DND-41 (cell line): Measurements from ENCODE around the gene PRR29.

ENCODE experiments used
- ATAC-seq: fragments of 200-7000 bp; cut with Tn5 transposase; 3 replicates; pipeline ENCODE4 v1.9.1; 2021; ENCODE audit warnings: low read depth; ENCODE audit not compliant: insufficient read depth
- DNase-seq: peaks from one replicate; pipeline ENCODE4 v3.0.0-alpha.2; 2020
- H2AFZ ChIP-seq: 2 replicates; pipeline ENCODE4 v1.6.0; 2012; ENCODE audit warnings: low read depth, low read length
- H3K27ac ChIP-seq: 2 replicates; pipeline ENCODE4 v1.5.1; 2012; ENCODE audit warnings: low read length, inconsistent platforms
- H3K27me3 ChIP-seq: fragments of 200-600 bp; sonication (generic); 2 replicates; pipeline ENCODE4 v1.6.0; 2012; ENCODE audit warnings: low read length, mild to moderate bottlenecking, inconsistent platforms; ENCODE audit not compliant: insufficient read depth, poor library complexity
- H3K36me3 ChIP-seq: 2 replicates; pipeline ENCODE4 v1.5.1; 2012; ENCODE audit warnings: low read length, inconsistent platforms; ENCODE audit not compliant: insufficient read depth
- H3K4me1 ChIP-seq: 2 replicates; pipeline ENCODE4 v1.5.1; 2012; ENCODE audit warnings: mild to moderate bottlenecking, low read length; ENCODE audit not compliant: insufficient read depth
- H3K4me2 ChIP-seq: 2 replicates; pipeline ENCODE4 v1.6.0; 2012; ENCODE audit warnings: mild to moderate bottlenecking, moderate library complexity, low read length, inconsistent platforms; ENCODE audit not compliant: insufficient read depth
- H3K4me3 ChIP-seq, 2 experiments: fragments of 200-600 bp in 1 of 2; shearing (Covaris generic) in 1 of 2; 2 replicates each; pipeline ENCODE4 v1.5.1; 2012 to 2016; ENCODE audit warnings: inconsistent platforms in 2 of 2, low read length in 2 of 2, mild to moderate bottlenecking in 2 of 2, low read depth in 1 of 2, moderate library complexity in 1 of 2
- H3K79me2 ChIP-seq: 2 replicates; pipeline ENCODE4 v1.6.0; 2012; ENCODE audit warnings: low read length, inconsistent platforms; ENCODE audit not compliant: insufficient read depth
- H3K9ac ChIP-seq: 2 replicates; pipeline ENCODE4 v1.6.0; 2012; ENCODE audit warnings: low read depth, mild to moderate bottlenecking, inconsistent platforms, low read length, moderate library complexity
- H3K9me3 ChIP-seq: 2 replicates; pipeline ENCODE4 v1.5.1; 2012; ENCODE audit warnings: low read length, moderate library complexity, mild to moderate bottlenecking, inconsistent platforms; ENCODE audit not compliant: insufficient read depth, severe bottlenecking
- H4K20me1 ChIP-seq: 2 replicates; pipeline ENCODE4 v1.6.0; 2012; ENCODE audit warnings: low read length; ENCODE audit not compliant: insufficient read depth
- CTCF ChIP-seq: IDR thresholded peaks from 2 replicates; pipeline ENCODE4 v1.5.1; 2012; ENCODE audit warnings: borderline replicate concordance, low read length, moderate library complexity, mild to moderate bottlenecking; ENCODE audit not compliant: poor library complexity, severe bottlenecking; ENCODE audit errors: extremely low read depth
- EZH2 ChIP-seq: IDR thresholded peaks from 3 replicates; pipeline ENCODE4 v1.6.1; 2012; ENCODE audit warnings: borderline replicate concordance, low read depth, mild to moderate bottlenecking, moderate library complexity, low read length, inconsistent platforms; ENCODE audit not compliant: severe bottlenecking

The PRR29 gene

GRCh38 chr17:64008346-64008745 lies 10.2 kb downstream of the PRR29 start:
- H3K27me3 ChIP-seq: no peaks in the 10 kb centered on the region
- no peaks in the 10 kb centered on the region for H3K4me1 ChIP-seq
- DNase-seq: no peak
- H4K20me1 ChIP-seq: peaks cover 12% of the 10 kb centered on the region; the same call in 1 of the 2 replicates
- H3K9me3 ChIP-seq: no peaks in the 10 kb centered on the region
- H3K79me2 ChIP-seq: peaks cover 34% of the 10 kb centered on the region
- no peak overlapping the region for H2AFZ ChIP-seq
- H3K27ac ChIP-seq: no peak overlapping the region
- peaks cover 29% of the 10 kb centered on the region for H3K36me3 ChIP-seq
- no peak overlapping the region for H3K4me3 ChIP-seq
- H3K9ac ChIP-seq: no peak overlapping the region
- no peak overlapping the region for H3K4me2 ChIP-seq
- ATAC-seq: no peak
- TF ChIP-seq CTCF: no peak
- no peak for TF ChIP-seq EZH2

GRCh38 chr17:64008830-64009229 lies 10.7 kb downstream of the PRR29 start:
- Histone ChIP-seq H3K4me3 (no peak overlapping the region), H3K4me2 (no peak overlapping the region), H3K4me1 (no peaks in the 10 kb centered on the region)

GRCh38 chr17:64009571-64010402 lies 11.6 kb downstream of the PRR29 start:
- Histone ChIP-seq H3K4me1 (peaks cover 9% of the 10 kb centered on the region), H3K79me2 (peaks cover 45% of the 10 kb centered on the region), H3K9ac (no peak overlapping the region), H3K4me2 (no peak overlapping the region), H4K20me1 (0 out of 2 replicates have a peak, but pooled peaks cover 9% of the 10 kb centered on the region), H3K36me3 (peaks cover 15% of the 10 kb centered on the region), H3K27ac (no peak overlapping the region), H3K27me3 (no peaks in the 10 kb centered on the region), H3K9me3 (no peaks in the 10 kb centered on the region), H3K4me3 (no peak overlapping the region), H2AFZ (no peak overlapping the region)
- no peak for TF ChIP-seq EZH2
- TF ChIP-seq CTCF: no peak
- DNase-seq: no peak
- no peak for ATAC-seq

More at GRCh38 chr17:64008830-64009229, 10.7 kb downstream of the PRR29 start:
- Histone ChIP-seq H3K79me2 (peaks cover 38% of the 10 kb centered on the region), H4K20me1 (peaks cover 9% of the 10 kb centered on the region; the same call in 1 of the 2 replicates), H3K36me3 (peaks cover 24% of the 10 kb centered on the region), H3K9me3 (no peaks in the 10 kb centered on the region), H3K27me3 (no peaks in the 10 kb centered on the region), H3K9ac (no peak overlapping the region), H3K27ac (no peak overlapping the region), H2AFZ (no peak overlapping the region)
- ATAC-seq: no peak
- DNase-seq: no peak
- TF ChIP-seq EZH2: no peak
- TF ChIP-seq CTCF: no peak
